Endothelial cell of hepatic sinusoid (primary cell): Measurements from ENCODE around the gene COL6A3.

Experiments used
- in situ Hi-C: cut with HindIII; loops from 2 replicates; pipeline ENCODE4 v1.10.0; 2017; ENCODE audit warnings: low sequenced_read_pairs

The COL6A3 gene

DNA sequence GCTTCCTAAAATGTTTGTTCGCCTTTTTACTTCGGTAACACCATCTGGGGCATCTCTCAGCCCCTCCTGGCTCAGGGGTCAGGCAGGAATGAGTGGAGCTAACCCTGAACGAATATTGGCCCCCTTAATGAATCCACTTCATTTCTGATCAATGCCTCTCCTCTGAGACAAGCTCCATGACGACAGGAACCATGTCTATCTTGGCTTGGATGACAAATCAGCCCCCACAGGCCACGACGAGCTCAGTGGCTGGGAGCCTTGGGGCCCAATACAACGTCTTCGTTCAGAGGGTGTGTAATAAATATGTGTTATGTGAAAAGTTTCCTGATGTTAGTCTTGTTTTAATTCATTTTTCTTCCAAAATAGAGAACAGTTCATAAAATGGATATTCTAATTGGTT is 133.0 kb downstream of the COL6A3 start:
- in situ Hi-C loops: loop anchor here (5.0 kb wide), 2 partner anchors 51 to 99 kb away; no protein-coding TSS in a partner anchor

DNA sequence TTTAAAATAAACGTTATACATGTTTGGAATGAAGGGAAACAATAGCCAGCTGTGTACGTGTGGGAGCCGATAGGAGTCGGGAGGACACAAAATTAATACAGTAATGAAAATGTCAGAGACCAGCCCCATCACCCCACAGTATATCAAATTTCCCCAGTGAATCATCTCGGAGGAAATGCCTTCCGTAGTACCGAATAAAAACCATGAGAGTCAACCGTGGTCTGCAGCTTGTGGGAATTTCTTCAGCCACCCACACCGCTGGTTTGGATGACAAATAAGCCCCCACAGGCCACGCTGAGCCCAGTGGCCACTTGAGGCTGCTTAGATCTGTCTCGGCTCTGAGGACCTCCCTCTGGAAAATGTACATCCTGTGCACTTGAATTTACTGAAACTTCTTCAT is 133.7 kb downstream of the COL6A3 start:
- in situ Hi-C loops: loop anchor here (5.0 kb wide), 2 partner anchors 52 to 98 kb away; no protein-coding TSS in a partner anchor

DNA sequence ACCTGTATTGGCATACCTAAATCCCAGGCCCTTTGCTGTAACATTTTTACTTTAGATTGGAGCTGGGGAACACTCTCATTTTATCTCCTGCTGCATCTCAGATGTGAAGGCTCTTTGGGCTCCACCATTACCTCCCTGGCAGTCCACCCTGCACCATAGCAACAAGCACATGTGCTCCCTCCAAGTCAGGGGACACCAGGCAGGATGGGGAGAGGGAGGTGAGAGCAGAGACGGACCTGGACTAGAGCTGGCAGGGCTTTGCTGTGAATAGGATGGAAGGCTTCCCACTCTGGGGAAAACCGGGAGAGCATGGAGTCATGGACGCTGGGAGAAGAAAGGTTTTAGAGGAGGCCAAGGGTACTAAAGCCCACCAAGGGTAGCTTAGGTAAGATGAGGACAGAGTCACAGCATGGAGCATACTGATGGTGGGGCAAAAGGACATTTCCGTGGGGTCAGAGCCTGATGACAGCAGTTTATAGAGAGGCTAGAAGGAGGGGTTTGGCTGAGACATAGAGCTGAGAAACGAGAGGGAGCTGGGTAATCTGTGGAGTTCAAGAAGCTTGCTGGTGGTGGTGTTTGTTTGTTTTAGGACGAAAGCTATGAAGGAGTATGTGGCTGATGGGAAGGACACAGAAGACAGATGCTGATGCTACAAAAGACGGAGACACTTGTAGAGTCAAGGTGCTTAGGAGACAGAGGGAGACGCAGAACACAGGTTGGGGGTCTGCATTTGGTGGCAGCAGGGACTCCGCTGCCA is 134.8 kb downstream of the COL6A3 start:
- in situ Hi-C loops: no loop called here

DNA sequence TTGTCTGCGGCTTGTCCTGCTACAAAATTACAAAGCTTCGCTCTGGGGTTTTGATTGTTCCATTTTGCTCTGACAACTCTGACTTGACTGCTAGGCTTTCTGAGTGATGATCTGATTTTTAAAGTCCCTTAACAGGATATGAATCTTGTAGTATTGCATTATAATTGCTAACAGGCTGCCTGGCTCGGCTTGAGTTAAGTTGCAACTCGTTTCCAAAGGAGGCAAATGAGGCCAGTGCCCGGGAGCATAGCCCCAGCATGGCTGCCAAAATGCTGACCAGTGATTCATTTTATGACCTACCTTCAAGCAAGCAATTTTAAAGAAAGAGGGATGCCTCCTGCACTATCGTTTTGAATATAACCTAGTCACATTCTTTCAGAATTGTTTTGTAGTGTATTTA is 135.4 kb downstream of the COL6A3 start:
- in situ Hi-C loops: no loop called here

DNA sequence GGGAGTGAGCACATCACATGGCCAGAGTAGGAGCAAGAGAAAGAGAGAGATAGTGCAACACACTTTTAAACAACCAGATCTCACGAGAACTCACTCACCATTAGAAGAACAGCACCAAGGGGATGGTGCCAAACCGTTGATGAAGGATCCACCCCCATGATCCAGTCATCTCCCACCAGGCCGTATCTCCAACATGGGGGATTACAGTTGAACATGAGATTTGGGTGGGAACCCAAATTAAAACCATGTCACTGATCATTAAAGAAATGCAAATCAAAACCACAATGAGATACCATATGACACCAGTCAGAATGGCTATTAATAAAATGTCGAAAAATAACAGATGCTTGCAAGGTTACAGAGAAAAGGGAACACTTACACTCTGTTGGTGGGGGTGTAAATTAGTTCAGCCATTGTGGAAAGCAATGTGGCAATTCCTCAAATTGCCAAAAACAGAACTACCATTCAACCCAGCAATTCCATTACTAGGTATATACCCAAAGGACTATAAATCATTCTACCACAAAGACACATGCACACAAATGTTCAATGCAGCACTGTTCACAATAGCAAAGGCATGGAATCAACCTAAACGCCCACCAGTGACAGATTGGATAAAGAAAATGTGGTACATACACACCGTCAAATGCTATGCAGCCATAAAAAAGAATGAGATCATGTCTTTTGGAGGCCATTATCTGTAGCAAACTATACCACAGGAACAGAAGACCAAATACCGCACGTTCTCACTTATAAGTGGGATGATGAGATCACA is 137.1 kb downstream of the COL6A3 start:
- in situ Hi-C loops: no loop called here
